NCI-H82 treated with DMSO at 0.1 percent for 48 hours (cell line): Measurements from ENCODE around the gene DUS1L.
"Not testable (repeated sequence)": the region's sequence is repeated elsewhere in the genome, so short reads cannot be mapped to it uniquely, and the experiment has no call there.

ENCODE experiments used
- DNase-seq: peaks from one replicate; lab custom pipeline; 2025; ENCODE audit not compliant: unreplicated experiment; lab: John Stamatoyannopoulos, UW

Gene DUS1L

GRCh38 chr17:82045936-82046484 lies 19.6 kb downstream of the DUS1L start:
- no peak for DNase-seq

GRCh38 chr17:82043507-82043906 lies 22.1 kb downstream of the DUS1L start:
- DNase-seq, result no peak

GRCh38 chr17:82042649-82043048 lies 23.0 kb downstream of the DUS1L start:
- no peak for DNase-seq

GRCh38 chr17:82041144-82041814 lies 24.3 kb downstream of the DUS1L start:
- no peak for DNase-seq

GRCh38 chr17:82039695-82040299 lies 25.8 kb downstream of the DUS1L start:
- DNase-seq, result no peak

GRCh38 chr17:82038796-82039409 lies 26.7 kb downstream of the DUS1L start:
- DNase-seq, result not testable (repeated sequence)

- no peak for DNase-seq
Observed at GRCh38 chr17:82037889-82038195, 27.8 kb downstream of the DUS1L start.

- peak; percentile 96 for DNase-seq
Observed at GRCh38 chr17:82037092-82037888, 28.3 kb downstream of the DUS1L start, which contains the start of gene DCXR. DCXR (minus strand) TSS chr17:82037697; CDS start chr17:82037682, 15 bp downstream.

GRCh38 chr17:82036634-82037091 lies 28.9 kb downstream of the DUS1L start:
- DNase-seq, result no peak

GRCh38 chr17:82035956-82036633 lies 29.5 kb downstream of the DUS1L start:
- DNase-seq, result no peak

- DNase-seq, result no peak
Observed at GRCh38 chr17:82035488-82035887, 30.1 kb downstream of the DUS1L start.

- no peak for DNase-seq
Observed at GRCh38 chr17:82034371-82035011, 31.1 kb downstream of the DUS1L start.

GRCh38 chr17:82033359-82034085 lies 32.1 kb downstream of the DUS1L start:
- no peak for DNase-seq

- DNase-seq, result peak; percentile 22
Observed at GRCh38 chr17:82031885-82032627, 33.5 kb downstream of the DUS1L start.

- DNase-seq, result no peak
Observed at GRCh38 chr17:82031303-82031884, 34.2 kb downstream of the DUS1L start, which contains the start of gene RAC3. RAC3 (plus strand) TSS chr17:82031678; CDS start chr17:82031762, 84 bp downstream.

- peak; percentile 16 for DNase-seq
Observed at GRCh38 chr17:82030470-82031302, 34.9 kb downstream of the DUS1L start.

- no peak for DNase-seq
Observed at GRCh38 chr17:82029990-82030469, 35.6 kb downstream of the DUS1L start.
